ENCODE results near the gene LTB4R.

The LTB4R gene

GRCh38 chr14:24279301-24280186, 31.8 kb upstream of the LTB4R start:
- peak; percentile 53 for DNase-seq

GRCh38 chr14:24280797-24281460, 30.4 kb upstream of the LTB4R start:
- no peak for DNase-seq

- no peak for DNase-seq
Observed at GRCh38 chr14:24281636-24282035, 29.7 kb upstream of the LTB4R start.

- DNase-seq = no peak
Observed at GRCh38 chr14:24282736-24283135, 28.6 kb upstream of the LTB4R start.

GRCh38 chr14:24283796-24284460, 27.4 kb upstream of the LTB4R start:
- DNase-seq = no peak

GRCh38 chr14:24284501-24285035, 26.7 kb upstream of the LTB4R start:
- DNase-seq = no peak

GRCh38 chr14:24285351-24285750, 26.0 kb upstream of the LTB4R start:
- no peak for DNase-seq

- no peak for DNase-seq
Observed at GRCh38 chr14:24286996-24287395, 24.3 kb upstream of the LTB4R start.

GRCh38 chr14:24289649-24290280, 21.5 kb upstream of the LTB4R start:
- DNase-seq = peak; percentile 47

- DNase-seq = no peak
Observed at GRCh38 chr14:24290746-24291145, 20.6 kb upstream of the LTB4R start.

- no peak for DNase-seq
Observed at GRCh38 chr14:24291446-24292117, 19.7 kb upstream of the LTB4R start.

- DNase-seq = no peak
Observed at GRCh38 chr14:24292118-24292807, 19.0 kb upstream of the LTB4R start.

- DNase-seq = no peak
Observed at GRCh38 chr14:24293525-24293924, 17.8 kb upstream of the LTB4R start.

- peak; percentile 72 for DNase-seq
Observed at GRCh38 chr14:24296341-24297157, 14.8 kb upstream of the LTB4R start.

GRCh38 chr14:24297190-24297964, 13.9 kb upstream of the LTB4R start:
- no peak for DNase-seq

GRCh38 chr14:24298892-24299254, 12.4 kb upstream of the LTB4R start:
- no peak for DNase-seq

GRCh38 chr14:24299255-24300191, 11.8 kb upstream of the LTB4R start, which contains the start of the genes DHRS1 and NOP9:
DHRS1 (minus strand) TSS chr14:24299780; CDS start chr14:24299106, 674 bp downstream.
NOP9 (plus strand) TSS chr14:24299850; CDS start chr14:24299955, 105 bp downstream.
- peak; percentile 93 for DNase-seq

- DNase-seq = no peak
Observed at GRCh38 chr14:24300326-24300980, 10.8 kb upstream of the LTB4R start.
